Right renal pelvis (tissue), 4 donors: ENCODE results near the gene ANXA2R. TPM values are rescaled to one million over a fixed set of nuclear protein-coding genes. Genes with fewer than 3 reads are reported as not detected.

Experiments
- DNase-seq, 4 donors: peaks; one replicate each; pipeline ENCODE4 v3.0.0-alpha.2; 2013; ENCODE audit warnings: low read depth in 4 of 4, low spot score in 3 of 4, missing footprints in 1 of 4
- polyA plus RNA-seq, 4 donors: library from polyadenylated mRNA; unstranded; fragments of 120-200 nt; gene quantifications; one replicate each; pipeline ENCODE4 v1.2.1, GENCODE V29; 2013; ENCODE audit not compliant: insufficient read length in 4 of 4

ANXA2R gene
- polyA plus RNA-seq, 4 donors = 1.0 to 1.3 (median 1.3) TPM

DNA sequence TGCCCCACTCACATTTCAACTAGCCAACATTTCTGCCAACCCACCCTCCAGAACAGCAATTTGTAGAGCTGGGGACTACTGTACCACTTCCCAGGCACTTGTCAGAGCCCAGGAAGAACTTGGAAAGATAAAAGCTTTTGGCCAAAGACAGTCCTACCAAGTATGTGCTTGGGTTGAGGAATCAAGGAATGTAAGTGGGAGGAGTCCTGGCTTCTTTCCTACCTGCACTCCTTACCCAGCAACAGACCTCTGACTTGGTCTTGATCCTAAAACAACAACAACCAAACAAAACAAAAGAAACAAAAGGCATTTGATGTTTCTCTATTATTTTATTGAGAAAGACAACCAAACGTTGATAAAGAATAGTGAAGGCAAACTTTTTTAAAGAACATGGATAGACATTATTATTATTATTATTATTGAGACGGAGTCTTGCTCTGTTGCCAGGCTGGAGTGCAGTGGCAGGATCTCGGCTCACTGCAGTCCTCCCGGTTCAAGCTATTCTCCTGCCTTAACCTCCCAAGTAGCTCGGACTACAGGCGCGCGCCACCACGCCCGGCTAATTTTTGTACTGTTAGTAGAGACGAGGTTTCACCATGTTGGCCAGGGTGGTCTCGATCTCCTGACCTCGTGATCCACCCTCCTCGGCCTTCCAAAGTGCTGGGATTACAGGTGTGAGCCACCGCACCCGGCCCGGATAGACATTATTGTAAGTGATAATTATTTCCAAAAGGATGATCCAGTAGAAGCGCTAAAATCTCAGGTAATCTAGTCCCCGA, 33.5 kb downstream of the ANXA2R start:
- DNase-seq = no peak

DNA sequence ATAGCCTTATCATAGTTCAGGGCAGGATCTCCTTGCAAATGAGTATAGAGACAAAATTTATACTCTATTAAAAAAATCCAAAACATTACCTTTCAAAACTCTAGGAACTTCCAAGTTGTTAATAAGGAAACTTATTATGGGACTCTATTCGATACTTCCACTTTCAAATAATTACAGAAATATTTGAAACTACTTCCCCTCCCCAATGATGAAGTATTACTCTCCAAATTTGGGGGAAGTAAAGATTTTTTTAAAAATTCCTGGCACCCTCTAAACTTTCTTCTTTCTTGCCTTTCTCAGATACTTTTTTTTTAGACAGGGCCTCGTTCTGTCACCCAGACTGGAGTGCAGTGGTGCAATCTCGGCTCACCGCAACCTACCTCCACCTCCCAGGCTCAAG, 35.1 kb downstream of the ANXA2R start:
- DNase-seq = no peak

DNA sequence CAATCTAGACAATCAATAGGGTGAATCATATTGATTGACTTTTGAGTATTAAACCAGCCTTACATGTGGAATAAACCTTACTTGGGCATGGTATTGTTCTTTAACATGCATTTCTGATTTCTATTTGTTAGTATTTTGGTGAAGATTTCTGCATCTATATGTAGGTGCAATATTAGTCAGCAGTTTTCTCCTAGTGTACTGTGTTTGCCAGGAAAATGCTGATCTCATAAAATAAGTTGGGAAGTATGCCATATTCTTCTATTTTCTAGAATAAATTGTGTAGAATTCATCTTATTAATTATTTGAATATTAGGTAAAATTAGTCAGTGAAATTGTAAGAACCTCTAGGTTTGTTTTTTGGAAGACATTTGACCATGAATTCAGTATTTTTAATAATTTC, 38.4 kb downstream of the ANXA2R start:
- DNase-seq = no peak

- DNase-seq = no peak
Measured at GRCh38 chr5:43000914-43001313, 39.2 kb downstream of the ANXA2R start.

DNA sequence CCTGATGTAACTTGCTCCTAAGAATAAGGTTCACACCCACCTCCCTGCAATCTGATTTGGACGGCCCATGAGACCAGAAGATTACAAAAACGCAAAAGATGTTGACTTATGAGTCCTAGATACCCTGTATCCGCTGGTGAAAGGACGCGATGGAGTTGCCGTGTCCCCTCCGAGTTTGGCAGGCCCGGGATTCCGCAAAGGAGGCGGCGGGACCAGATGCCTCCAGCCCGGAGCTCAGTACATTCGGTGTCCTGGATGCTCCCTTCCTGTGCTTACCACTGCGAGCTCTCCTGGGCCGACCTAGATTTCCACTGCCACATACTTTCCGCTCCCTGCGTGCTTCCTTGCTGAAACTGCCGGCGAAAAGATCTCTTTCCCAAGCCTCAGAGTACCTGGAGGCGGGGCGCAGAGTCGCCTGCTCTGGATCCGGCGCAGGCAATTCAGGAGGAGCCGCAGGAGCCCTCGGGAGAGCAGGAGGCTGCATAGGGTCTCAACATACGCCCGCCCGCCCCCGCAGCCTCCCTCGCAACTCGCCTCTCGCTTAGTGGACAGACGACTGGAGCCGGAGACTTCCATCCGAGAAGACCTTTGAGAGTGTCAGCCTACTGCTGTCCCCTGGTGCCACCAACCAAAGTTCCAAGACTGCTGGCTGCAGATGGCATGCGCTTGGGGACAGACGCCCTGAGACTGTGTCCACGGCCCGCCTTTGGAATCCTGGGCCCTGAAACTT, 39.8 kb downstream of the ANXA2R start:
- no peak for DNase-seq

- no peak for DNase-seq
Measured at GRCh38 chr5:42995360-42995751, 44.8 kb downstream of the ANXA2R start.

GRCh38 chr5:42994555-42995359, 45.4 kb downstream of the ANXA2R start:
- DNase-seq = peak in 1 of 4 donors; percentile 76

DNA sequence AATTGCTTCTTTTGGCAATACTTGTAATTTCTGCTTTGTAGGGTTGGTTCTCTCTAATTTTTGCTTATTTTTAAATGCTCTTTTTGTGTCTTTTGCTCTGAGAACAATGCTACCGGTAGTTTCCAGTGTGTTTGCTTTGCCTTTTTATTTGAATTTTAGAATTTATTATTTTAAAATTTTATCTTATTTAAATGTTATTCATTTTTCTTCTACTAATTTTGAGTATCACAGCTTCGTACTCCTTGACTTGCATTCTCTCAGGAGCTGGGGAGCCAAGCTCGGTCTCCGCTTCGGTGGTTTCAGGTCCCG, 45.9 kb downstream of the ANXA2R start:
- DNase-seq = no peak

- no peak for DNase-seq
Measured at GRCh38 chr5:42993516-42994245, 46.4 kb downstream of the ANXA2R start.

DNA sequence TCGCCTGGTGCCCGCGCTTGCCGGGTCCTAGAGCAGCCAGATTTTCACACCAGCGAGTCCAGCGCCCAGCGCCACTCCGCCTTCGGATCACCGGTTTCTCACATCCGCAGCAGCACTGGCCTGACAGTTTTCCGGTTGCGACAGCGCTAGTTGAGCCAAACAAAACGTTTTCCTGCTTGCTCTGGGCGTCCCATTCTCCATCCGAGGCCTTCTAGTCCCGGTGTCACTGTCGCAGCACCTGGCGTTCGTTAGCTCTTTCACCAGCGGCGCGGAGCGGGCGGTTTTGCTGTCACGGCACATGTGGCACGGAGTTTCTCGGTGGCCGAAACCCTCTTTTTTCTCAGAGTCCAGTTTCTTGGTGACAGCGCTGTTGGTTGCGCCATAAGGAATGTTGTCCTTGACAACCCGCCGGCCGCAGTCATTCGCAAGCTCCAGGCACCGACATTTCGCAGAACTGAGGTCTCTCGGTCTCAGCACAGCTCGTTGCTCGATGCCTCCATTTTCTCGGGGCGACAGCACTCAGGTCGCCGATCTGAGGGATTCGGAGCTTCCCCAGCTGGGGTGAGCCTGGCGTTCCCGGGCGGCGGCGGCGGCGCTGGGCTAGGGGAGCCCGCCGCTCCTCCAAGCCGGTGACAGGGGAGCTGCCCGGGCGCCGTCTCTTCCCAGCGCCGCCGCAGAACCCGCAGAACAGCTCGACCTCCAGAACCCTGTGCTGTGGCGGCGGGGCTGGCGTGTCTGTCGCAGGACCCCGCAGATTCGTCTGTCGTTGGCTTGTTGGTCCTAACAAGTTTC, 47.8 kb downstream of the ANXA2R start:
- DNase-seq = no peak

- no peak for DNase-seq
Measured at GRCh38 chr5:42991404-42992087, 48.6 kb downstream of the ANXA2R start.

DNA sequence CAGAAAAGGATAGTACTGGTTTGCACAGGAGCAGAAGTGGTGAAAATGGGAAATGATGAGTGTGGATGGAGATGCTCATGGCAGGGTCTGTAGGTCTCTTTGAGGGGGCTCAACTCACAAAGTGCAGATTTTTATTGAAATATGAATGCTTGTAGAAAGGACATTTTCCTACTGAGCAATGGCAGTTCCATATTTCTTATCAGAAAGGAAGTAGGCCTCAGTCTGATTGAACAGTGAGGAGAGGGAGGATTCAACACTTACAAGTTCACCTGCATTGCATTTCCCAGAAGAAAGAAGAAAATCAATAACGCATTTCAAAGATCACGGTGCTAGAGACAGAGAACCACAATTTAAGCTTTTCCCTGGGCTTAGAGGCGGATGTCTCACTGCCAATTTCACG, 49.2 kb downstream of the ANXA2R start:
- DNase-seq = no peak

Other genes with a start within 250 kb of the ANXA2R start
- 100 to 1,000 TPM; 459 to 611 (median 514) TPM for gene SELENOP, start 228.4 kb downstream of the ANXA2R start, polyA plus RNA-seq
- gene ZNF131, start 80.6 kb upstream of the ANXA2R start, polyA plus RNA-seq = 10 to 100 TPM; 56.7 to 71.5 (median 67.9) TPM
- gene NIM1K, start 151.9 kb upstream of the ANXA2R start, polyA plus RNA-seq = under 1 TPM; 0.46 to 0.71 (median 0.51) TPM